Astrocyte (in vitro differentiated cells and primary cell): ENCODE measurements around the gene SPN.

ENCODE experiments used
- EZH2 ChIP-seq: IDR thresholded peaks from 2 replicates; pipeline ENCODE4 v1.6.1; 2012; ENCODE audit warnings: mild to moderate bottlenecking, low read length, inconsistent platforms; ENCODE audit not compliant: insufficient read depth
- TF ChIP-seq, protein P1 (sequence below): IDR thresholded peaks from 2 replicates; pipeline ENCODE4 v1.5.1; 2011; ENCODE audit warnings: low read depth, mild to moderate bottlenecking, inconsistent platforms, low read length, moderate library complexity; ENCODE audit not compliant: insufficient read depth

DNA sequence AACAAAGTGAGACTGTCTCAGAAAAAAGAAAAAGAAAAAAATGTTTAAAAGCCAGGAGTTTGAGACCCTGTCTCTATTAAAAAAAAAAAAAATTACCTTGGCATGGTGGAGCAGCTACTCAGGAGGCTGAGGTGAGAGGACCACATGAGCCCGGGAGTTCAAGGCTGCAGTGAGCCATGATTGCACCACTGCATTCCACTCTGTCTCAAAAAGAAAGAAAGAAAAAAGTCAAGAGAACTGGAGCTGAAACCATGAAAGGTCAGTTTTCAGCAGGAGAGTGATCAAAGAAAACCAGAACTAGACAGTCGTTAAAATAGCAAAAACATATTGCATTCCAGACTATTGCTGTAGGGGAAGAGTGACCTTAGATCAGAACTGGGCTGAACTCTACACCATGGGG, 24.7 kb downstream of the SPN start:
- TF ChIP-seq, protein P1, sequence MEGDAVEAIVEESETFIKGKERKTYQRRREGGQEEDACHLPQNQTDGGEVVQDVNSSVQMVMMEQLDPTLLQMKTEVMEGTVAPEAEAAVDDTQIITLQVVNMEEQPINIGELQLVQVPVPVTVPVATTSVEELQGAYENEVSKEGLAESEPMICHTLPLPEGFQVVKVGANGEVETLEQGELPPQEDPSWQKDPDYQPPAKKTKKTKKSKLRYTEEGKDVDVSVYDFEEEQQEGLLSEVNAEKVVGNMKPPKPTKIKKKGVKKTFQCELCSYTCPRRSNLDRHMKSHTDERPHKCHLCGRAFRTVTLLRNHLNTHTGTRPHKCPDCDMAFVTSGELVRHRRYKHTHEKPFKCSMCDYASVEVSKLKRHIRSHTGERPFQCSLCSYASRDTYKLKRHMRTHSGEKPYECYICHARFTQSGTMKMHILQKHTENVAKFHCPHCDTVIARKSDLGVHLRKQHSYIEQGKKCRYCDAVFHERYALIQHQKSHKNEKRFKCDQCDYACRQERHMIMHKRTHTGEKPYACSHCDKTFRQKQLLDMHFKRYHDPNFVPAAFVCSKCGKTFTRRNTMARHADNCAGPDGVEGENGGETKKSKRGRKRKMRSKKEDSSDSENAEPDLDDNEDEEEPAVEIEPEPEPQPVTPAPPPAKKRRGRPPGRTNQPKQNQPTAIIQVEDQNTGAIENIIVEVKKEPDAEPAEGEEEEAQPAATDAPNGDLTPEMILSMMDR = no peak
- TF ChIP-seq EZH2 = no peak
